SK-N-SH treated with all-trans-retinoic acid at 6 μM for 48 hours (cell line): ENCODE data around the gene FAAH.

Experiments used
- ATAC-seq: fragments of 200-7000 bp; cut with Tn5 transposase; 3 replicates; pipeline ENCODE4 v1.9.1; 2020; ENCODE audit warnings: mild to moderate bottlenecking, moderate library complexity
- ARNTL ChIP-seq: fragments of 450-650 bp; formaldehyde crosslinking; IDR thresholded peaks from 2 replicates; pipeline ENCODE4 v1.5.0; 2020; ENCODE audit warnings: low read depth, mild to moderate bottlenecking, moderate library complexity, borderline replicate concordance
- CREB5 ChIP-seq: fragments of 250-450 bp; sonication (Bioruptor Pico); IDR thresholded peaks from 2 replicates; pipeline ENCODE4 v1.5.1; 2020; ENCODE audit warnings: low read depth, mild to moderate bottlenecking, moderate library complexity
- CSDC2 ChIP-seq: fragments of 250-450 bp; sonication (Bioruptor Pico); IDR thresholded peaks from 2 replicates; pipeline ENCODE4 v1.5.0; 2020; ENCODE audit warnings: mild to moderate bottlenecking, moderate library complexity
- ESRRG ChIP-seq: fragments of 250-450 bp; sonication (Bioruptor Pico); IDR thresholded peaks from 2 replicates; pipeline ENCODE4 v1.6.1; 2021; ENCODE audit warnings: mild to moderate bottlenecking
- ISL1 ChIP-seq: fragments of 250-450 bp; sonication (Bioruptor Pico); IDR thresholded peaks from 2 replicates; pipeline ENCODE4 v2.1.2; 2022; ENCODE audit warnings: mild to moderate bottlenecking, moderate library complexity
- OSR1 ChIP-seq: fragments of 250-450 bp; sonication (Bioruptor Pico); IDR thresholded peaks from 2 replicates; pipeline ENCODE4 v1.8.0; 2022; ENCODE audit warnings: moderate library complexity, mild to moderate bottlenecking, inconsistent platforms
- PATZ1 ChIP-seq: fragments of 250-450 bp; sonication (Bioruptor Pico); IDR thresholded peaks from 2 replicates; pipeline ENCODE4 v1.8.0; 2020; ENCODE audit warnings: mild to moderate bottlenecking, moderate library complexity, borderline replicate concordance
- POU6F1 ChIP-seq: fragments of 250-450 bp; sonication (Bioruptor Pico); IDR thresholded peaks from 2 replicates; pipeline ENCODE4 v1.8.0; 2021; ENCODE audit warnings: low read depth, mild to moderate bottlenecking, moderate library complexity, borderline replicate concordance
- RARB ChIP-seq: fragments of 250-450 bp; sonication (Bioruptor Pico); IDR thresholded peaks from 2 replicates; pipeline ENCODE4 v1.8.0; 2021; ENCODE audit warnings: mild to moderate bottlenecking, moderate library complexity
- TCF4 ChIP-seq: fragments of 250-450 bp; sonication (Bioruptor Pico); IDR thresholded peaks from 2 replicates; pipeline ENCODE4 v1.8.0; 2021; ENCODE audit warnings: mild to moderate bottlenecking, moderate library complexity, borderline replicate concordance
- TSHZ2 ChIP-seq: fragments of 250-450 bp; sonication (Bioruptor Pico); IDR thresholded peaks from 2 replicates; pipeline ENCODE4 v1.5.0; 2020; ENCODE audit warnings: mild to moderate bottlenecking, moderate library complexity
- ZC3H10 ChIP-seq: fragments of 250-450 bp; sonication (Bioruptor Pico); IDR thresholded peaks from 2 replicates; pipeline ENCODE4 v1.5.1; 2021; ENCODE audit warnings: mild to moderate bottlenecking, moderate library complexity
- ZNF70 ChIP-seq: fragments of 450-650 bp; formaldehyde crosslinking; IDR thresholded peaks from 2 replicates; pipeline ENCODE4 v1.5.0; 2020; ENCODE audit warnings: mild to moderate bottlenecking, moderate library complexity
- ZNF8 ChIP-seq: fragments of 450-650 bp; formaldehyde crosslinking; IDR thresholded peaks from 2 replicates; pipeline ENCODE4 v1.5.0; 2020; ENCODE audit warnings: mild to moderate bottlenecking, moderate library complexity

Gene FAAH

GRCh38 chr1:46461017-46461808 is 67.1 kb downstream of the FAAH start:
- TF ChIP-seq TSHZ2 (CRISPR knock-in tag) (no peak), RARB (CRISPR knock-in tag) (no peak), ZNF70 (no peak), CREB5 (CRISPR knock-in tag) (no peak), OSR1 (CRISPR knock-in tag) (no peak), POU6F1 (CRISPR knock-in tag) (no peak), CSDC2 (CRISPR knock-in tag) (no peak), PATZ1 (CRISPR knock-in tag) (no peak), ESRRG (CRISPR knock-in tag) (no peak), ZC3H10 (CRISPR knock-in tag) (no peak), ARNTL (CRISPR knock-in tag) (no peak)
- no peak for ATAC-seq

- ATAC-seq: peak; percentile 15
Measured at GRCh38 chr1:46461809-46462448, 67.8 kb downstream of the FAAH start.

More at GRCh38 chr1:46461809-46462448, 67.8 kb downstream of the FAAH start:
- TF ChIP-seq ISL1 (CRISPR knock-in tag) (peak; percentile 48), TCF4 (CRISPR knock-in tag) (0 out of 2 replicates have a peak, but pooled peaks have one; percentile 12), ZNF8 (no peak)
- TF ChIP-seq, all 23 proteins: peak for 2
